Epidermal melanocyte (primary cell): ENCODE data around the gene ELMO1.

Experiments
- DNase-seq: peaks from one replicate; pipeline ENCODE4 v3.0.0; 2011; ENCODE audit warnings: low spot score; ENCODE audit not compliant: insufficient read length

ELMO1 gene

DNA sequence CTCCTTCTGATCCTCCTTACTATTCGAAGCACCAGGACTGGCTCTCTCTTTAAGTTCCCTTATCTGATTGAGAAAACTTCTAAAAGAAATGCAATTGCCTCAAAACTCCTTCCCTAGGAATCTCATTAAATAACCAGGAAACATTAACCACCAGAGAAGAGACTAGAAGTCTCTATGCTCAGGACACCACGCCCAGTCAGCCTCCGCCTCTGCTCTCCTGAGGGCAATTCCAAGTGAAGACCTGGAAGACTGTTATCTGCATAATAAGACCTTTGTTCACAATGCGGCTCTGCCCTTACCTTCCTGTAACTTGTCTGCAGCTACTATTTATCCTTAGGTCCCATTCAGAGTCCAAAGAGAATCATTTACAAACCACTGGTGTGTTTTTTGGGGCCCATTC, 78.8 kb downstream of the ELMO1 start:
- DNase-seq = no peak

DNA sequence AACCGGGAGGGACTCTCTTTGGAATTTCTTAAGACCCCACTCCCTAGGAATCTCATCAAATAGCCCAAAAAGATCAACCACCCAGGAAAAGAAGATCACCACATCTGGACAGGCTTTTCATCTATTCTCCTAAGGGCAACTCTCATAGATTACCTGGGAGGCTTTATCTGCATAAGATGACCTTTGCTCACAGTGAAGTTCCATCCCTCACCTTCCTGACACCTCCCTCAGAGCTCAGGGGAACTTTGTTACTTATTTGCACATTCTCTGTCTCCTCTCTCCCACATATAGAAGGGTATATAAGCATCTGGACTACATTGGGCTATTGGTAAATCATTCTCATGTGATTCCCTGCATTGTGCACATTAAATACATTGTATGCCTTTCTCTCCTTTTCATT, 80.1 kb downstream of the ELMO1 start:
- no peak for DNase-seq

GRCh38 chr7:37367010-37367409, 81.7 kb downstream of the ELMO1 start:
- DNase-seq = no peak

- DNase-seq = no peak
Observed at GRCh38 chr7:37366445-37366844, 82.2 kb downstream of the ELMO1 start.

DNA sequence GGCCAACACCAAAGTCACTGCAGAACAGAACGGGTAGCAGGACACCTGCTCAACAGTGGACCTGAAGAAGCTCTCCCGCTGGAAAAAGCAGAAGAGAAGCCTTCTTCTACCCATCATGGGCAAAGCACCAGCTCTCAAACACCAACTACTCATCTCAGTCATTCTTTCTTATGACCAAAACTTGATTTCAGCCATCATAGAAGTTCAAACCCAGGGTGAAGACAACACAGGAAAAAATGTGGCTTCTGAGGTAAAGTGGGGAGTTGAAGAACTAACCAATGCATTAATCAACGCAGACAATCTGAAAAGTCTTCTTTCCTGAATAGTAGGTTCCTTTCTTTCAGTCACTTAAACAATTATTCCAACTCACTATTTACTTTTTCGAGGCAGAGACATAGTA, 83.3 kb downstream of the ELMO1 start:
- no peak for DNase-seq

DNA sequence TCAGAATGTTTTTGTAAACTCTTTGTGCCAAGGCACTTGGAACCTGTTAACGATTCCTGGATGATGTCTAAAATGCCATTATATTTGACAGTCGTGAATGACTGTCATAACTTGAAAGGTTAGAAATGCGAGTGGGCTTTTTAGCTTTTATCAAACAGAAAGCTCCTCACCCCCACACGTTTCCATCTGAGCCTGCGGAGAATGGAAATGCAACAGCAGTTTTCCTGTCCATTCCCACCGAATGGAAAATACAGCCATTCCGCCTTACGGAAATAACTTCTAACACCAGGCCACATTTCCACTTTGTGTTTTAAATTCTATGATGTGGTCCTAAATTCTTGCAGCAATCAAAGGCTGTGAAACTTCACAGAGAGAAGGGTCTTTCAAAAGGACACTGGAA, 83.8 kb downstream of the ELMO1 start:
- no peak for DNase-seq

DNA sequence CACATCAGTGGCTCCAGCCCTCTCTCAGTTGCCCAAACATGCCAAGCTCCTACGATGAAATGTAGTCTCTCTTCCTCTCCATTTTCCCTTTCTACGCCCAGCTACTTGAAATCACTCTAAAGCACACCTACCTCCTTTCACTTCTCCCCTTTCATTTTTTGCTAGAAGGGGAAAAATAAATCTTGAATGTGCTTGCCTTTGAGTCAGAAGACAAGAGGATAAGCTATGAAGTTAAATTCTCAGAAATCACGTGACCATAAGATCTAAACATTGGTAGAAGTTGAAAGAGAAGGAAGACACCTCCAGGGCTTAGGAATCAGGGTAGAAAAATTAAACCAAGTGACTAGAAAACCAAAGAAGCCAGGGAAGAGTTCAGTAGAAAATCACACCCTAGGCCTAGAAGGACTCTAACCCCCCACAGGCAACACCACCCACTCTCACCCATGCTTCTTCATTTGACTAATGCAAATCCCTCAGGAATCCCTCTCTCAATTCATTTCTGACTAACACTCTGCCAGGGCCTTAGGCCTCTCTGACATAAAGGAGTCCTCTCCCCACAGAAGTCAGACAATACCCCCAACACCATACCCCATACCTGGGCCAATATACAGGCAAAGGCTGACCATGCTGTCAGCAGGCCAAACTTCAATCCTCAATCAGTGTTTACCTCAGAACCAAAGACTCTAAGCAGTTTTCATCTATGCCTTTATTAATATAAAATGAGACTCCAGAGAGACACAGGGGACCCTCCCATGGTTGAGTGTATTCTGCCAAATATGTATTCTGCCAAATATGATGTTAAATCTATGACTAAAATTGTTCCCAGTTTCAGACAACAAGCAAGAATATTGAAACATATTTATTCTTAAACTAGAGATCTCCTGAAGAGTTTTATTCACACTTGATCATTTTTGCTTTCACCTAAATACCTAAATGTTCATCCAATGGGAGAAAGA, 84.8 kb downstream of the ELMO1 start:
- DNase-seq = no peak

- DNase-seq = no peak
Observed at GRCh38 chr7:37362802-37363201, 85.9 kb downstream of the ELMO1 start.

DNA sequence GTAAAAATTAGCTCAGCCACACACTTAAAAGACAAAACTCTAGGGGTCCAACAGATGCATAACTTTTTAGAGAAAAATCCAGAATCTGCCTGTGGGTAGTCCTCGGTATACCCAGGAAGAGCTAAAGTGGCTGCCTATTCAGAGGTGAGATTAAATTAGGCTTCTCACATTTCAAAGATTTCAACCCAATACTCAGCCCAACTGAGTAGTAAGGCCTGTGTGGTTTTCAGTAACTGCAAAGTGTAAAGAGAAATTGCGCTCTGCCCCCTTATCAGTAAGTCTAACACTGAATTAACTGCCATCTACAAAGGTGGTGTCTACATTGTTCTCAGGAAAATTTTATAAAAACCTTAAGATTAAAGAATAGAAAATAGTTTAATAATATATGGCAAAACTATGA, 88.2 kb downstream of the ELMO1 start:
- no peak for DNase-seq

GRCh38 chr7:37359662-37360444, 88.8 kb downstream of the ELMO1 start:
- DNase-seq = no peak

- no peak for DNase-seq
Observed at GRCh38 chr7:37359180-37359579, 89.5 kb downstream of the ELMO1 start.

DNA sequence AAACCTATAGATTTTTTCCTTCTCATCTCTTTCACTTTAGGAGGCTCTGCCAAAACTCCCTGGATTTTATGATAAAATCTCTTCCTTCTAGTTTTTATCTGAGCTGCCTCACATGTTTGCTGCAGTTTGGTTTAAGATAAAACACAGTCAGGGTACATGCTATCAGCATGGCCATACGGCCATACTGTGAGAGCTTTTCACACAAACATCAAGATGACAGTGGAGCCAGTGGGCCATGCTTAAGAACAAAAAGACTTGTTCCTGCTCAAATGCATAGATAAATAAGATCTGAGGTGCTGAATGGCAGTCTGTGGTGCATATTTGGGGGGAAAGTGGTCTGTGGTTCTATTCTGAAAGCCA, 91.0 kb downstream of the ELMO1 start:
- no peak for DNase-seq

DNA sequence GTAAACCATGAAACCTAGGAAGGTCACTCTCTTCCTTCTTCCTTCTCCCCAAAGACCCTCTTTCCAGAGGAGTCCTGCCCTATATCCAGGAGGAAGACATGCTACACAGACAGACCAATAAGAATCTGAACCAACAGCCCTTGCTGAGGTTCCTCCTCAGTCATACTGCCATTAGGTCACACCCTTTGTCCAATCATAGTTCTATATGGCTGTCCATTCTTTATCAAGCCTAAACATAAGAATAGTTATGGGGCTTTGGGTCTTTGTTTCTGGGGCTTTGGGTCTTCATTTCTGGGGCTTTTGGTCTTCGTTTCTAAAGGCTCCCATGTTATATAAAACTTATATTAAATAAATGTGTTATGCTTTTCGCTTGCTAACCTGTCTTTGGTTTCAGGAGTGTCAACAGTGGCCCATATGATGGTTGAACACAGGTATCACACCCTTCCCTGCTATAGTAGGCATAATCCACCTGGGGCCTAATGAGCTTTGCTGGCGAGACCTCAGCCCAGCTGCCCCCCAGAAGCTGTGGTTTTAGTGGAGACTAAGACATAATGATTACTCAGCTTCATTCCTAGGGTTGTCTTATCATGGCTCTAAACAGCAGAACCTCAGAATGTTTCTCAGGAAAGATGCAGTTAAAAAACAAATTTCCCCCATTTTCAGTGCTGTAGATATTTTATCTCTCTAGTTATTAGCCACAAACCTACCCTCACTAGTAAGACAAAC, 91.6 kb downstream of the ELMO1 start:
- no peak for DNase-seq

DNA sequence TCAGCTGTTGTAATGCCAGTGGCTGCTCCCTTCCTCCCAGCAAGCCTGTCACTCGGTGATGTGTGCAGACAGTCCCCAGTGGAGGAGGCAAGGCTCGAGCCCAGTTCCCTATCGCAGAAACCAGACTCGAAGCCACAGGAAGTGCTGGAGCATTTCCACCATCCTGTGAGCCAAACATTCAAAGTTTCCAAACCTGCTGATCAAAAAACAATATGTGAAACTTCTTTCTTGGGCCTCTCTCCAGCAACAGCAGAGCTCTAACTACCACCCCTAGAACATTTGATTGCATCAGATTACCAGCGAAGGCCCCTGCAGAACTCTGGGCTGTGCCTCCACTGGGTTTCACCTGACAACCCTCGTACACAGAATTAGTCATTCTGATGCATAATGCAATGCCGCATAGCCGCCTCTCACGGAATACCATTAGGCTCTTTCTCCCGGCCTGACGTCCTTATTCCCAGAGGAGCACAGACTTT, 94.0 kb downstream of the ELMO1 start:
- DNase-seq = no peak

DNA sequence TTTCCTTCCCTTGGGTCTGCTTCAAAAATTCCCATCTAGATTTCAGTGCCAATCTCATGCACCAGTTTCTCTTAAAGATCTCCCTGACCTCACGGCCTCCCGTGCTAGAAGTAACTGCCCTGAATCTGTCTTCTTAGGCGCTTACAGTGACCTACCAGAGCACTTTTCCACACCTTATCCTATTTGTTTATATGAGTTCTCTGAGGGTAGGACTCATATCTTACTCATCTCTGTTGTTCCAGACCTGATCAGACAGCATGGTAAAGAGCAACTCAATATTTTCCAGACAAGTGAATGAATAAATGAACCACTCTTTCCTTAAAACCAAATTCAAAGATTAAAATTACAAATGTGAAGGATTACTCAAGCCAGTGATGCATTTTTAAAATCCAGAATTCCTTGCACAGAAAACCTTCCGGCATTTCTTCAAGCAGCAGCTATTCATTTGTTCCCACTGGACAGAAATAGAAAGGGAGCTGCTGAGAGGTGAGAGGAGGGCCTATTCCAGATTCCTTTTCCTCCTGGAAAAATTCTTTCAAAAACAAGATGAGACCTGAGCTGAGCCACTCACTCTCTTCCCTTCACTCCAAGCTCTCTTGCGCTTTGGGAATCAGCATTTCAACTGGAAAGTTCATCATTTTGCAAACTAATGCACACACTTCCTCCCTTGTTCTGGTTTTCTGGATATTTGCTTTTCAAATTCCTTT, 94.6 kb downstream of the ELMO1 start:
- DNase-seq = no peak

DNA sequence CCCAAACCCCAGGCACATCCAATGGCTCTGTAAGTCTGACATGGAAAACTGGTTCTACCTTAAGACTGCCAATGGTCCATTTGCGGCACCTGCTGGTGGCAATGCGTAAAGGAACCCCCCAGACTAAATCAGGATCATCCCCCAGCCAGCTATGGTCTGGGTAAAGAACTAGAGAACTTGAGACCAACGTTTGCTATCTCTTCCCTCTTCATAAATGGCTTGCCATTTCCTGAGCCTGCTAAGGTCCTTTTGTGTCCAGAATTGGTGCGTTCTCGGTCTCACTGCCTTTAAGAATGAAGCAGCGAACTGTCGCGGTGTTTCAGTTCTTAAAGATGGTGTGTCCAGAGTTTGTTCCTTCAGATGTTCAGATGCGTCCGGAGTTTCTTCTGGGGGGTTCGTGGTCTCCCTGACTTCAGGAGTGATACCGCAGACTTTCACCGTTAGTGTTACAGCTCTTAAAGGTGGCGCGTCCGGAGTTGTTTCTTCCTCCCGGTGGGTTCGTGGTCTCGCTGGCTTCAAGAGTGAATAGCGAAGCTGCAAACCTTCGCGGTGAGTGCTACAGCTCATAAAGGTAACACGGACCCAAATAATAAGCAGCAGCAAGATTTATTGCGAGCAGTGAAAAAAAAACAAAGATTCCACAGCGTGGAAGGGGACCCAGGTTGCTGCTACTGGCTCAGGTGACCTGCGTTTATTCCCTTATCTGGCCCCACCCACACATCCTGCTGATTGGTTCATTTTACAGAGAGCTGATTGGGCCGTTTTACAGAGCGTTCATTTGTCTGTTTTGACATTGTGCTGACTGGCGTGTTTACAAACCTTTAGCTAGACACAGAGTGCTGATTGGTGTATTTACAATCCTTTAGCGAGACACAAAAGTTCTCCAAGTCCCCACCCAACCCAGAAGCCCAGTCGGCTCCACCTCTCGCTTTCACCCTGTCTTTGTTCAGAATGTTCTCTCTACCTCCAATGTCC, 95.4 kb downstream of the ELMO1 start:
- no peak for DNase-seq

GRCh38 chr7:37352251-37352880, 96.3 kb downstream of the ELMO1 start:
- no peak for DNase-seq

- no peak for DNase-seq
Observed at GRCh38 chr7:37351716-37352115, 96.9 kb downstream of the ELMO1 start.

DNA sequence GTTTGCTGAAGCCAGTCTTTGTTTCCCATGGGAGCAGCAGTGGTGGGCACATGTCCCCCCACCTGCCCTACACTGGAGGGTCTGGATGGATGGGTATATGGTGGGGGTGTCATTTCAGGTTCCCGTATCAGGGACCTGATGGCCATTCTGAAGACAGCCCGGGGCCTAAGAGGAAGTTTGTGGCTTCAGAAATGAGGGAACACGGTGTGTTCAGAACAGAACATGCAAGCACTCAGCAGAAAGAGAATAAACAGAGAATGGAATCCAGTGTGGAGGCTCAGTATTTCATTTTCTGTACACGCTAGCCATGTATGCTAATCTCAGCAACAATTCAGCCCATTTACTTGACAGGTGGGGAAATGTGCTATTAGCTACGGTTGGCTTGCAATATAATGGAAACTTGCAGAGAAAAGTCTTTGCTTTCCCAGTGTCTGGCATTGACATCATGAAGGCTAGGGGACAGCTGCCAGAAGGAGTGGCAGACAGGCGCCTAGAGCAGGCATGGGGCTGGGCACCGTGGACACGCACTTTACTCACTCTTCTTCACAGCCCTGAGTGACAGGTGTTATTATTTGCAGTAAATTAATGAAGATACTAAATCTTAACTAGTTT, 98.6 kb downstream of the ELMO1 start:
- DNase-seq = no peak
